Stimulated activated CD8-positive, alpha-beta memory T cell treated with anti-CD3 and anti-CD28 coated beads, Interleukin-7, amount 100 ng/mL, for 4 hours (primary cell): Measurements from ENCODE around the gene OR5D18.
"Not testable (repeated sequence)": the region's sequence is repeated elsewhere in the genome, so short reads cannot be mapped to it uniquely, and the experiment has no call there.

Experiments used
- DNase-seq, 2 donors: peaks; one replicate each; pipeline ENCODE4 v3.0.0-alpha.2; 2020; ENCODE audit warnings: low read depth in 2 of 2

The OR5D18 gene

DNA sequence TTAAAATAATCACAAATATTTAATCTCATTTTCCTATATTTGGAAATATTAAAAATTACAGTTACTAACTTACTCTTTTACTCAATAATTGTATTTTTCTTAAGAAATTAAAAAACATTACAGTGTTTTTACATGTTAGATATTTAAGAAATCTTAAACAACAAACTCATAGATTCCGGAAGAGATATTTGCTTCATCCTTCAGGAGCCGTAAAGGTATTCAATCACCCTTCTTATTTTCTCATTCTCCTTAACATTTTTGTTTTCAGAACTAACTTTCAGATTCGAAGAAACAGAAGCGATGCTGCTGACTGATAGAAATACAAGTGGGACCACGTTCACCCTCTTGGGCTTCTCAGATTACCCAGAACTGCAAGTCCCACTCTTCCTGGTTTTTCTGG lies at the start of gene OR5D18:
OR5D18 (plus strand) TSS at position 301 of the 400 bp plus-strand sequence; CDS start at position 301, 0 bp downstream.
- no peak for DNase-seq

DNA sequence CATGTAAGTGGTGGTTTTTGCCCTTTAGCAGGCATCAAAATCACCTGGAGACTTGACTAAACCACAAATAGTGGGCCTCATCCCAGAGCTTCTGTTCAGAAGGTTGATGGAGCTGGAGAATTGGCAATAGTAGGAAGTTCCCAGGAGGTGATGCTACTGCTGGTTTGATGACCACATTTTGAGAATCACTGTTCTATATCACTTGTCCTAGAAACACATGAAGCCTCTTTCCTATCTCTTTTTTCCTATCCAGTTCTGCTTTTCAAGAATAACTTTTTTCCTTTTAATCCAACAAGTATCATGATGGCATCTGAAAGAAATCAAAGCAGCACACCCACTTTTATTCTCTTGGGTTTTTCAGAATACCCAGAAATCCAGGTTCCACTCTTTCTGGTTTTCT lies 46.3 kb upstream of the OR5D18 start, which contains the start of gene OR5D13:
OR5D13 (plus strand) TSS at position 301 of the 400 bp plus-strand sequence; CDS start at position 301, 0 bp downstream.
- no peak for DNase-seq

DNA sequence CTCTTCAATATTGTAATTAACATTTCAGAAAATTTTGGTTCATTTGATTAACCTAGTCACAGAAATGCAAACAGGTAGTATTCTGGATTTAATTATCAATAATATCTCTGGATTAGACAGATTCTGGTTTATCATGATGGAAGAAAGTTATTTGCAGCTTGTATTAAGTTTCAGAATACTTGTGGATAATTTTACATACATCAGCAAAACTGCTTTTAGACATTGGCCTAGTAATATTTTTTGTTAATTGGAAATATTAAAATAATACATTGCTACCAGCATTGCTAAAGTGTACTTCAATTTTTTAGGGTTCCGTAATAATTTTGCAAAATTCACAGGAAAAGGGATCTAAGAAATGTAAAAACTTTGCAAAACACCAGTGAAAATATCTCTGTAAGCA lies 27.8 kb upstream of the OR5D18 start:
- DNase-seq = no peak

DNA sequence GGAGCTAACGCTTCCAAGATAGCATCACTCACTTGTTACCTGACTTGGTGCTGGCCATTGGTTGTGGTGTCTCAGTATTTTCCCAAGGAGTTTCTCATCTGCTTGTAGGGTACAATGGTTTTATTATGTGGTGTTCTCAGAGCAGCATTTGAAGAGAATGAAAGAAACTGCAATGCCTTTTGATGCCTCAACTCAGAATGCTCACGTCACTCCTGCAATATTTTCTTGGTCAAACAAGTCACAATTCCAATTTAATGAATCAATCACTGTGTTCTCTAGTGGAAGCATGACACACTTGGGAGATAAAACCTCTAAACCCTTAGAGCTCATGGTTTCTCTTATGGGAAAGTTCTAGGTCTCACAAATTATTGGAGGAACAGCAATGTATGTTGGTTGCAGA lies 26.1 kb upstream of the OR5D18 start:
- DNase-seq = no peak

DNA sequence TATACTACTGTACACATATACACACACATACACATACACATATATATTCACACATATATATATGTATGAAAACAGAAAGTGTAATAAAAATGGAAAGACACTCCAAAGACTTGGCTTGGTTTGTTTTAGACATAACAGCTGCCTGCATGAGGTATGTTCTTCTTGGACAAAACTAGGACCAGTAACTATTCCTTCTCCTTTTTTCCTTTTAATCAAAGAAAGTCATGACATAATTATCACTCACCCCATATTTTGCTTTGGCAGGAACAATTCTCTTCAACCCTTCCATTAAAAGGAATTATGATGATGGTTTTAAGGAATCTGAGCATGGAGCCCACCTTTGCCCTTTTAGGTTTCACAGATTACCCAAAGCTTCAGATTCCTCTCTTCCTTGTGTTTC lies 24.2 kb upstream of the OR5D18 start, which contains the start of gene OR5D14:
OR5D14 (plus strand) TSS at position 301 of the 400 bp plus-strand sequence; CDS start at position 301, 0 bp downstream.
- no peak for DNase-seq

DNA sequence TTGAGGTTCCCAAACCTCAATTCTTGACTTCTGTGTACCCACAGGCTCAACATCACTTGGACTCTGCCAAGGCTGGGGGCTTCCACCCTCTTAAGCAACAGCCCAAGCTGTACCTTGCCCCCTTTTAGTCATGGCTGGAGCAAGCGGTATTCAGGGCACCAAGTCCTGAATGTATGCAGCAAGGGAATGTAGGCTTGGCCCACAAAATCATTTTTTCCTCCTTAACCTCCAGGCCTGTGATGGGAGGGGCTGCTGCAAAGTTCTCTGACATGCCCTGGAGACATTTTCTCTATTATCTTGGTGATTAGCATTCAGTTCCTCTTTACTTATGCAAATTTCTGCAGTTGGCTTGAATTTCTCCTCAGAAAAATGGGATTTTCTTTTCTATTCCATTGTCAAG lies 13.2 kb upstream of the OR5D18 start:
- no peak for DNase-seq

DNA sequence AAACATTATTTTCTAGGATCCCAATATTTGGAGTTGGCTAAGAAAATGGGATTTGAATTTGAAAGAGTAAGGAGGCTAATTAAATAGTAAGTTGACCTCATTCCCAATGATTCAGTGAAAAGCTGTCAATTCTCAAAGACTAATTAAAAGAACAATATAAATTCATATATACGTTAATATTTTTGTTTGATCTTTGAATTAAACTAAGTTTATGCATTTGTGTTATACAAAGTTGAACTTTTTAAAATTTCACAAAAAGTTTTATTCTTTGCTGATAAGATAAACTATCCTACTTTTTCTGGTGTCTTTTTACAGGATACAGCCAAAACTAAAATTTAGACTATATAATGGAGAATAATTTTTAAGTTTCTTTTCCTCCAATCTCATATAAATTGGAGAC lies 8.4 kb upstream of the OR5D18 start, which contains the start of gene OR5L1:
OR5L1 (plus strand) TSS at position 301 of the 400 bp plus-strand sequence. CDS start 100 bp downstream, outside the sequence.
- DNase-seq = no peak

DNA sequence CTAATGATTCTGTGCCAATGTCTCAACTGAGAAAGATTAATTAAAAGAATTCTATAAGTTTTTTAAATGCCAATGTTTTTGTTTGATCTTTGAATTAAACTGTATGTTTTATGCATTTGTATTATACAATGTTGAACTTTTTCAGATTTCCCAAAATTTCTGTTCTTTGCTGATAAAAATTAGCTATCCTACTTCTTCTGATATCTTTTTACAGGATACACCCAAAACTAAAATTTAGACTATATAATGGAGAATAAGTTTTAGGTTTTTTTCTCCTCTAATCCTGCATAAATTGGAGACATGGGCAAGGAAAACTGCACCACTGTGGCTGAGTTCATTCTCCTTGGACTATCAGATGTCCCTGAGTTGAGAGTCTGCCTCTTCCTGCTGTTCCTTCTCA lies 7.5 kb downstream of the OR5D18 start, which contains the start of gene OR5L2:
OR5L2 (plus strand) TSS at position 301 of the 400 bp plus-strand sequence; CDS start at position 301, 0 bp downstream.
- DNase-seq = no peak

DNA sequence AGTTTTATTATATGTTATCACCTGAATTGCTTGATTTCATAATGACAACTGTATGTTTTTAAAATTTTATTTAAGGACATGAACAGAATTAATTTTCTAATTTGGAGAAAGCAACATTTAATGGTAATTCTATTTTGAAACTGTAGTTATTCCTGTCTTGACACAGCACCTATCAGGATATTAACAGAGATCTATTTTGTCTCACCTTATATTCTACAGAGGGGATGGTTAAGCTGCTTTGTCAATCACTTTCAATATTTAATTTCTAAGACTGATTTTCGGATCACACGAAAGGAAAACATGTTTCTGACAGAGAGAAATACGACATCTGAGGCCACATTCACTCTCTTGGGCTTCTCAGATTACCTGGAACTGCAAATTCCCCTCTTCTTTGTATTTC lies 19.0 kb downstream of the OR5D18 start, which contains the start of gene OR5D16:
OR5D16 (plus strand) TSS at position 301 of the 400 bp plus-strand sequence; CDS start at position 301, 0 bp downstream.
- no peak for DNase-seq

DNA sequence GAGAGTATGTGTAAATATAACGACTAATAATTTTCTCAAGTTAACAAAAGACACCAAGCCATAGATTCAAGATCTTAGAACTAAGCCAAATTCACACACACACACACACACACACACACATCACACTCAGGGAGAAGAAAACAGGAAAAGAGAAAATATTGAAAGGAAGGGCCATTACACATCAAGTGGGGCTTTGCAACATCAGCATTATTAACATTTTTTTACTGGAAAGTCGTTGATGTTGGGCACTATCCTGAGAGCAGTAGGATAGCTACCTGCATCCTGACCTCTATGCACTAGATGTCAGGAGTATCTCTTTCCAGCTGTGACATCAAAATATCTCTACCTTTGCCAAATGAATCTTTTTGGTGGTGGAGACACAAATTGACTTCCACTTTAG lies 28.0 kb downstream of the OR5D18 start:
- DNase-seq = no peak

DNA sequence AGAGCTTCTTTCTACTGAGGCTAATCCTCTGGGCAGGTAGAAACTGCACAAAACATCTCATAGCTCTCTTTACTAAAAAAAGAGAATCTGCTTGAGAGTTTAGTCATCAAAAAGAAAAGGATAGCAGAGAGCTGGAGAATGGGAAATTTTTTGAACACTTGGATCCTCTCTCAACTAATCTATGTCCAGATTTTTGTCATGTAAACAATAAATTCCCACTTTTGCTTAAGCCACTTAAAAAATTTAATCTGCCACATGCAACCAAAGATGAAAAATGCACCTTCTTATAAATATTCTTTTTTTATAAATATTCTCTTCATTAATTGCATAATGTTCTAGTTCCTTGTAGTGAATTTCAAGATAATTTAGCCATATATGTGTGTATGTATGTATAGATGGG lies 29.6 kb downstream of the OR5D18 start:
- no peak for DNase-seq

DNA sequence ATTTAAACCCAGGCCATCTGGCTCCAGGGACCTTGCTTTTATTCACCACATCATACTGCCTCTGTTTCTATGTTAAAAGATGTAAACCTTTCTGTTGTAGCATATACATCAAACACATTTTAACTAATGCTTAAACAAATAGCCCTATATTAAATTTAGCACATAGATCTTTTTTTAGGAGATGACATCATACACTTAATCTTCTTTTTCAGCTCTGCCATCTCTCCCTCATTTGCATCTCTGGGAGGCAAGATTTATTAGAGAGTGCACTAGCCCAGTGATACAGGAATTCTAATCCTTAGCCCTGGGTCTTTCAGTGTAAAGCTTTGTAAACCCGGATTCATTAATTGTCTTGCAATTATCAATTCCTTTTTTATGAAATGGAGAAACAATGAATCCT lies 32.7 kb downstream of the OR5D18 start:
- no peak for DNase-seq

DNA sequence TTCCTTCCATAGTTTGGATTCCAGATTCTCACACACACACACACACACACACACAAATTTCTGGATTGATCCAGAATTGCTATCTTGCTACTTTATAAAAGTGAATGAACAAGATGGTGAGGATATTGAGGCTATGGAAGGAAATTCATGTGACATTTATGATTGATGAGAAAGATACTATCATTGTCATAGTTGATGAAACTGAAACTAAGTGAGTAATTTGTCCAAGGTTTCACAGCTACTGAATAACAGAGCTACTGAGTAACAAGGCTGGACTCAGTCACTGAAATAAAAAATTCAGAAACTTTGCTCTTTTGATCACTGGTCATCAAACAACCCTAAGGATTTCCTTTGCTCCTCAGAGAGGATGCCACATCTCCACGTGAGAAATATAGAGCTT lies 35.3 kb downstream of the OR5D18 start:
- DNase-seq = no peak

DNA sequence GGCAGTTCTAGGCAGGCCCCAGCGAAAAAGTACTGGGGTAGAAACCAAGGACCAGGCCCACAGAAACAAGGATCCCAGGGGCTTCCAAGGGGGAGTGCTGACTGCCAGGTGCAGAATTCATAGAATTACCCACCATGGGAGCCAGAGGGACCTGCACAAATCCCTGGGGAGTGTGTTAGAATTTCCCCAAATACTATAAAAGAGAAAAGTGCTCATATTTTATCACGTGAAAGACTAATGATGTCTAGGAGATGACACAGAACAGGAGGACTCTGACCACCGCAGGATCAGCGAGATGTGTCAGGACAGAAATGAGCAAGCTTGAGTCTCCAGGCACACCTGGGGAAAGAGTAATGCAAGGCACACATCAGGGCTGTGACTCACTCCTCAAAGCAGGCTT lies 47.9 kb downstream of the OR5D18 start:
- DNase-seq = not testable (repeated sequence)
